ENCODE data around the gene FTO. TPM values are rescaled to one million over a fixed set of nuclear protein-coding genes. Genes with fewer than 3 reads are reported as not detected.

FTO gene
- total and polyA plus RNA-seq, 2 of the 8 experiments (the other 6 are each of a cell fraction or from before 2014, with no cell fraction given): 34.5 to 59.8 TPM

DNA sequence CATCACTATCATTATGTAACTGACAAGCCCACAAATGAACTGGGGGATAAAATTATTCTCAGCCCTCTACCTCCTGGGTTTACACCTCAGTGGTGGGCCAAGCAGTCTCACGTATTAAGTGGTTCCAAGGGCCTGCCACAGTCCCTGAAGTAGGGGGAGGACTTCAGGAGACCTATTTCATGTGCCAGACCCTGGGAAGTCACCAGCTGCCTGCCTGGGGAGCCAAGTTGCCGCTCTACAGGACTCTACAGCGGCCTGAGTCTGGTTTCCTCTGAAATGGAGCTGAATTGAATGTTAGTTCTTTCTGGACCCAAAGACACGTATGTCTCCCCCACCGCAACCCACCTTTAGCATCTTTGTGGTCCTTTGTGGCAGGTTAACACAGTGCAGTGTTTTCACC is 395.7 kb downstream of the FTO start:
- H3K18ac ChIP-seq (ENCODE audit: extremely low read depth, low read length): no peak overlapping the region
- H2AFZ ChIP-seq (ENCODE audit: low read length): no peak overlapping the region
- DNase-seq (ENCODE audit: low read depth in 1 of 2, low spot score in 2 of 2): no peak
- no peaks in the 10 kb centered on the region for H4K20me1 ChIP-seq (replicated peaks in 1 of 2; ENCODE audit: control insufficient read depth in 1 of 2, insufficient read depth in 2 of 2, low read length in 2 of 2)
- CTCF ChIA-PET (ENCODE audit: partially characterized antibody): no interaction called here
- H3K23me2 ChIP-seq (ENCODE audit: low read depth, low read length): no peaks in the 10 kb centered on the region
- no peak overlapping the region for H4K8ac ChIP-seq (ENCODE audit: extremely low read depth, insufficient read depth, low read length)
- no peak overlapping the region for H3K27ac ChIP-seq (ENCODE audit: low read depth, low read length)
- no peak overlapping the region for H3K9ac ChIP-seq (replicated peaks in 1 of 4; ENCODE audit: extremely low read depth in 1 of 4, low read depth in 3 of 4, low read length in 3 of 4)
- TF ChIP-seq RBBP5 (IDR thresholded peaks at IDR 0.05; ENCODE audit: borderline replicate concordance, low read depth, low read length): no peak
- TF ChIP-seq, protein P1, sequence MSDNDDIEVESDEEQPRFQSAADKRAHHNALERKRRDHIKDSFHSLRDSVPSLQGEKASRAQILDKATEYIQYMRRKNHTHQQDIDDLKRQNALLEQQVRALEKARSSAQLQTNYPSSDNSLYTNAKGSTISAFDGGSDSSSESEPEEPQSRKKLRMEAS (IDR thresholded peaks at IDR 0.05): no peak
- no peak for TF ChIP-seq CBX8 (IDR thresholded peaks at IDR 0.05; ENCODE audit: borderline replicate concordance, low read depth, low read length)
- TF ChIP-seq TCF12 (IDR thresholded peaks at IDR 0.05; ENCODE audit: low read depth, low read length): no peak
- TF ChIP-seq MAFK (IDR thresholded peaks at IDR 0.05; ENCODE audit: low read depth, low read length): no peak
- TF ChIP-seq HDAC2 (IDR thresholded peaks at IDR 0.05; ENCODE audit: borderline replicate concordance in 1 of 2, low read depth in 2 of 2, low read length in 2 of 2): no peak
- no peak for TF ChIP-seq SP2 (IDR thresholded peaks at IDR 0.05; ENCODE audit: low read length)
- TF ChIP-seq SAP30 (IDR thresholded peaks at IDR 0.05; ENCODE audit: insufficient read depth, insufficient replicate concordance, low read length): no peak
- no peak for TF ChIP-seq GABPA (IDR thresholded peaks at IDR 0.05; ENCODE audit: borderline replicate concordance, insufficient read depth, low read length)
- TF ChIP-seq RAD21 (IDR thresholded peaks at IDR 0.05 in 1 of 2, conservative IDR thresholded peaks at IDR 0.05 in 1 of 2; ENCODE audit: low read depth in 2 of 2, low read length in 2 of 2): no peak
- no peak overlapping the region for H3K4ac ChIP-seq (replicated peaks; ENCODE audit: insufficient read length, low read depth, low read length)
- no peak overlapping the region for H4K5ac ChIP-seq (ENCODE audit: insufficient read length, low read depth, low read length)
- H3K23ac ChIP-seq (ENCODE audit: insufficient read length): no peak overlapping the region
- H4K91ac ChIP-seq (replicated peaks; ENCODE audit: insufficient read length, low read length): no peak overlapping the region
- no peak overlapping the region for H3K14ac ChIP-seq (ENCODE audit: insufficient read length)
- no peak overlapping the region for H2BK20ac ChIP-seq (ENCODE audit: low read length)
- no peak overlapping the region for H2AK5ac ChIP-seq (ENCODE audit: low read depth, low read length)
- H2BK120ac ChIP-seq (replicated peaks; ENCODE audit: low read depth, low read length): no peak overlapping the region
- H2BK15ac ChIP-seq (ENCODE audit: low read length): no peak overlapping the region
- no peak overlapping the region for H2BK5ac ChIP-seq (ENCODE audit: low read depth, low read length)
- no peak overlapping the region for H3K4me2 ChIP-seq (ENCODE audit: insufficient read depth in 1 of 2, low read depth in 2 of 2, low read length in 2 of 2)
- POLR2A ChIA-PET (ENCODE audit: partially characterized antibody): no interaction called here
- no peak overlapping the region for H2BK12ac ChIP-seq (ENCODE audit: low read depth, low read length)
- H3K27me3 ChIP-seq (replicated peaks in 1 of 4; ENCODE audit: control insufficient read depth in 3 of 4, extremely low read depth in 1 of 4, insufficient read depth in 3 of 4, low read length in 3 of 4): no peaks in the 10 kb centered on the region
- H3K4me1 ChIP-seq (replicated peaks in 1 of 4; ENCODE audit: control insufficient read depth in 3 of 4, insufficient read depth in 4 of 4, low read length in 3 of 4): no peaks in the 10 kb centered on the region
- 76% methylated on average over 5 of the region's 5 CpGs; no CpG with 5 or more reads in 1 of the 2 experiments for WGBS, 2 experiments (ENCODE audit: extremely low coverage in 1 of 2, insufficient coverage in 1 of 2, insufficient read length in 1 of 2, insufficient replicate concordance in 2 of 2, low coverage in 1 of 2, low lambda C conversion rate in 2 of 2, missing lambda C conversion rate in 1 of 2)
- H3K56ac ChIP-seq (replicated peaks; ENCODE audit: insufficient read length, low read depth, low read length): no peak overlapping the region
- no peak overlapping the region for H3K4me3 ChIP-seq (ENCODE audit: extremely low read depth in 1 of 4, insufficient read depth in 2 of 4, low read depth in 3 of 4, low read length in 4 of 4)
- no peaks in the 10 kb centered on the region for H3K79me1 ChIP-seq (ENCODE audit: low read depth, low read length)
- H3K36me3 ChIP-seq (ENCODE audit: control insufficient read depth in 2 of 4, insufficient read depth in 4 of 4, low read length in 3 of 4): no peaks in the 10 kb centered on the region
- no peak for FAIRE-seq
- no peaks in the 10 kb centered on the region for H3K9me3 ChIP-seq (ENCODE audit: insufficient read depth in 2 of 2, low read depth in 1 of 2, low read length in 1 of 2)
- no peaks in the 10 kb centered on the region for H3K79me2 ChIP-seq (ENCODE audit: control insufficient read depth in 1 of 2, insufficient read depth in 2 of 2, low read length in 2 of 2)

Data from H1 (cell line).